Immature natural killer cell (primary cell): ENCODE measurements around the gene PMVK. TPM values are rescaled to one million over a fixed set of nuclear protein-coding genes. Genes with fewer than 3 reads are reported as not detected.
A peak's percentile ranks its signal among the peaks of the same experiment; 100 is the strongest.
"Not testable (repeated sequence)": the region's sequence is repeated elsewhere in the genome, so short reads cannot be mapped to it uniquely, and the experiment has no call there.

Source experiments
- DNase-seq, 3 donors: peaks; one replicate each; pipeline ENCODE4 v3.0.0; 2022; ENCODE audit warnings: mixed read lengths in 1 of 3
- H3K27ac Mint-ChIP-seq, 6 donors: one replicate each; pipeline ENCODE4 v1.8.0; 2020; ENCODE audit warnings: mixed read lengths in 6 of 6, mild to moderate bottlenecking in 5 of 6, inconsistent platforms in 4 of 6, moderate library complexity in 3 of 6
- H3K27me3 Mint-ChIP-seq, 3 donors: one replicate each; pipeline ENCODE4 v1.8.0; 2020 to 2021; ENCODE audit warnings: low read depth in 3 of 3, mild to moderate bottlenecking in 3 of 3, mixed read lengths in 3 of 3, moderate library complexity in 3 of 3, inconsistent platforms in 1 of 3
- H3K36me3 Mint-ChIP-seq, 3 donors: one replicate each; pipeline ENCODE4 v1.8.0; 2020; ENCODE audit warnings: mixed read lengths in 3 of 3, inconsistent platforms in 2 of 3, mild to moderate bottlenecking in 2 of 3
- H3K4me1 Mint-ChIP-seq, 2 donors: one replicate each; pipeline ENCODE4 v1.8.0; 2020; ENCODE audit warnings: inconsistent platforms in 2 of 2, mild to moderate bottlenecking in 2 of 2, mixed read lengths in 2 of 2, moderate library complexity in 1 of 2
- H3K4me3 Mint-ChIP-seq, 5 donors: one replicate each; pipeline ENCODE4 v1.8.0; 2020; ENCODE audit warnings: mild to moderate bottlenecking in 5 of 5, mixed read lengths in 5 of 5, inconsistent platforms in 3 of 5, moderate library complexity in 3 of 5
- H3K9me3 Mint-ChIP-seq, 6 donors: one replicate each; pipeline ENCODE4 v1.8.0; 2020; ENCODE audit warnings: mild to moderate bottlenecking in 6 of 6, mixed read lengths in 6 of 6, inconsistent platforms in 4 of 6, moderate library complexity in 3 of 6
- polyA plus RNA-seq, 3 donors: library from polyadenylated mRNA; unstranded; fragments of 300-500 nt; fragmentation: Illumina TruSeq; gene quantifications; one replicate each; pipeline ENCODE4 v1.2.3, GENCODE V29; 2021

The PMVK gene
- polyA plus RNA-seq, 3 donors from 2014 or later: 52.5 to 53.8 (median 53.6) TPM

DNA sequence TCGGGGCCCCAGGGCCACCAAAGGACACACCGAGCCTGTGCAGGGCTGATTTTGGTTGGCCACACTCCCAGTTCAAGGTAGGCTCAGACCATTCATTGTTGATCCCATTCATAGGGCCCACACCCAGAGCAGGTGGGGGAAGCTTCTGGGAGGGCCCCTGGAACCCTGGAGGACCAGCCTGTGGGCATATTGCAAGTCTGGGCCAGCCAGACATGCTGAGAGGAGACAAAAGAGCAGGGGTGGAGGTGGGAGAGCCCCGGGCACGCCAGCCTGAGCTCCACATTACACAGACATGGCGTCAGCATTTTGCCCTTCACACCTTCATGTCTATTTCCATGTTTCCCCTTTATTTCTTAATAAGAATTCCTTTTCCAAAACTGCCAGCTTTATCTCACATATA, 25.7 kb downstream of the PMVK start:
- no peak overlapping the region for H3K4me3 Mint-ChIP-seq
- no peaks in the 10 kb centered on the region for H3K9me3 Mint-ChIP-seq
- H3K27ac Mint-ChIP-seq: no peak overlapping the region
- H3K4me1 Mint-ChIP-seq: no peaks in the 10 kb centered on the region
- no peak for DNase-seq
- peaks cover 0 to 3% (median 1%) of the 10 kb centered on the region in 3 donors for H3K27me3 Mint-ChIP-seq
- H3K36me3 Mint-ChIP-seq: peaks cover 0 to 9% (median 0%) of the 10 kb centered on the region in 3 donors

DNA sequence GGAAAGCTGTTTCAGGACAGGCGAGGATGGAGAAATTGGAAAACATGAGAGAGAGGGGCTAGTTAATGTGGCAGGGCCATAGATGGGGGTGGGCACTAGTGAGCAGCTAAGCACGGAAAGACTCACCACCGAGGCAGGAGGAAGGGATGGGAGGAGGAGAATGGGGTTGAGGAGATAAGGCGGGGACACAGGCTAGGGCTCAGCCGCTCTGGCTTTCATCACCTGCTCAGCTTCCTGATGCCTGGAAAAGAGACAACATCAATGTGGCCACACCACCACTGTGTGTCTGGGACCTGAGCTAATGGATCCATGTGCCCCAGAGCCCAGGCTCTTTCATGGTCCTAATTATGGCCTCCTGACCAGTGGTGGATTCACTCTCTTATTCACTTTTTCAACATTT, 27.6 kb downstream of the PMVK start:
- Mint-ChIP-seq H3K4me3 (no peak overlapping the region), H3K4me1 (no peaks in the 10 kb centered on the region), H3K36me3 (peaks cover 0 to 5% (median 0%) of the 10 kb centered on the region in 3 donors), H3K27me3 (peaks cover 0 to 3% (median 2%) of the 10 kb centered on the region in 3 donors), H3K27ac (no peak overlapping the region), H3K9me3 (no peaks in the 10 kb centered on the region)
- no peak for DNase-seq

DNA sequence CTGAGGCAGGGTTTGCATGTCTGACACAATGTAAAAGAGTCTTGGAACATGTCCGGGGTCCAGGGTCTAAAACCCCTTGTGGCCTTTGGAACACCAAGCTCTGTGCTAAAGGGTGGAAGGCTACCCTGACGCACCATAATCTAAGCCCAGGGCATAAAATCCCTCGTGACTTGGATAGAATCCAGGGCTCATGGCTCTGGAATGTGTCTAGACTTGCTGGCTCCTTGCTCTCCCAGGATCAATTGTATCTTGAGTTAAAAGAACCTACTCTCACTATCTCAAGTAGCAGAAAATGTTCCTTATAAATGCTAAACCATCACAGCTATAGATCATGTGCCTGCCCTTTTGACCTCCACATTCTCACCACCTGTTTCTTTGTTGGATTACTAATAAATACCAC, 28.4 kb downstream of the PMVK start:
- H3K9me3 Mint-ChIP-seq, H3K4me1 Mint-ChIP-seq, DNase-seq, H3K27me3 Mint-ChIP-seq, H3K36me3 Mint-ChIP-seq, H3K27ac Mint-ChIP-seq, H3K4me3 Mint-ChIP-seq: not testable (repeated sequence)

DNA sequence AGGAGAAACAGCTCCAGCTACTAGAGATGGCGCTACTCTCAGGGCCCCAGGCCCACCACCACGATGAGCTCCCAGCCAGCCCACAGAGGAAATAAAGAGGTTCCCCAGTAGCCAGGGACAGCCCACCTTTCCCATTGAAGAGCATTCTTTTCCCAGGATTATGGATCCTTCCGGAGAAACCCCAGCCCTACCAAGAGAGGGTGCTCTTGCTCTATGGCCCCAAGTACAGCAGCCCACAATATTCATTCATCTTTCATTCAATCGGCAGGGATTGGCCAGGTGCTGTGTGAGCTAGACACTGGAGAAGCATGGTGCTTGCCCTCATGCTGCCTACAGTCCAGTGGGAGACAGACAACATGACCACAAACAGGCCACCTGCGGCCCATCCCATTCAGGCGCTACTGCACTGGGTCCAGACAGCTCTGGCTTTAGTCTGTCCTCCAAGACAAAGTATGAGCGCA, 29.9 kb downstream of the PMVK start:
- Mint-ChIP-seq H3K36me3 (peaks cover 0 to 5% (median 0%) of the 10 kb centered on the region in 3 donors), H3K27ac (no peak overlapping the region), H3K27me3 (peaks cover 0 to 4% (median 3%) of the 10 kb centered on the region in 3 donors), H3K4me3 (no peak overlapping the region), H3K4me1 (no peaks in the 10 kb centered on the region), H3K9me3 (no peaks in the 10 kb centered on the region)
- DNase-seq: peak in 1 of 3 donors; percentile 2

DNA sequence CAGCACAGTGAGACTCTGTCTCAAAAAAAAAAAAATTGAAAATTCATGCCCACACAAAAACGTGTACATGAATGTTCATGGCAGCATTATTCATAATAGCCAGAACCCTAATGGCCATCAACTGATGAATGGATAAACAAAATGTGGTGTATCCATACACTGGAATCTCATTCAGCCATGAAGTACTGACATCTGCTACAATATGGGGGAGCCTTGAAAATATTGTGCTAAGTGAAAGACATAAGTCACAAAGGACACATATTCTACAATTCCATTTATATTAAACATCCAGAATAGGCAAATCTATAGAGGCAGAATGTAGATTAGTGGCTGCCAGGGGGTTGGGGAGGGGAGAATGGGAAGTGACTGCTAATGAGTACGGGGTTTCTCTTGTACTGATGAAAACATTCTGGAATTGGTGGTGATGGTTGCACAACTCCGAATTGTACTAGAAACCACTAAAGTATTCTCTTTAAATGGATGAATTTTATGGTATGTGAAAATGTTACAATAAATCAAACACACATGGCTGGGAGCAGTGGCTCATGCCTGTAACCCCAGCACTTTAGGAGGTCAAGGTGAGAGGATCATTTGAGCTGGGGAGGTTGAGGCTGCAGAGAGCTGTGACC, 33.5 kb downstream of the PMVK start:
- H3K27ac Mint-ChIP-seq: no peak overlapping the region
- H3K4me1 Mint-ChIP-seq: no peaks in the 10 kb centered on the region
- no peak overlapping the region for H3K4me3 Mint-ChIP-seq
- H3K36me3 Mint-ChIP-seq: peaks cover 0 to 4% (median 0%) of the 10 kb centered on the region in 3 donors
- DNase-seq: no peak
- no peaks in the 10 kb centered on the region for H3K9me3 Mint-ChIP-seq
- peaks cover 0 to 4% (median 0%) of the 10 kb centered on the region in 3 donors for H3K27me3 Mint-ChIP-seq

DNA sequence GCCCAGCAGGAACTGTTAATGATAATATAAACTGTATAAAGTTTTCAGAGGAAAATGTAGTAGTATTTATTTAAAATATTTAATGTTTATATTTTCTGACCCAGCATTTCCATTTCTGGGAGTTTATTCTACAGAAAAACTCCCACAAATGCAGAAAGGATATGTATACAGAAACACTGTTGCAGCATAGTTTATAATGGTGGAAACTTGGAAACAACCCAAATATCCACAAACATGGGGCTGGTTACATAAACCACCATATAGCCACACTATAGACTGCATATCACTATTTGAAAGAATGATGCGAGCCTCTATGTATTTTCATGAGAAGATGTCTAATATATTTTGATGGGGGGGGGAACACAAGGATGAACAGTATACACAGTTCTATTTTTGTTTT, 34.9 kb downstream of the PMVK start:
- Mint-ChIP-seq H3K4me1 (no peaks in the 10 kb centered on the region), H3K36me3 (no peaks in the 10 kb centered on the region), H3K27ac (no peak overlapping the region), H3K9me3 (no peaks in the 10 kb centered on the region), H3K4me3 (no peak overlapping the region), H3K27me3 (peaks cover 0 to 3% (median 0%) of the 10 kb centered on the region in 3 donors)
- DNase-seq: no peak

DNA sequence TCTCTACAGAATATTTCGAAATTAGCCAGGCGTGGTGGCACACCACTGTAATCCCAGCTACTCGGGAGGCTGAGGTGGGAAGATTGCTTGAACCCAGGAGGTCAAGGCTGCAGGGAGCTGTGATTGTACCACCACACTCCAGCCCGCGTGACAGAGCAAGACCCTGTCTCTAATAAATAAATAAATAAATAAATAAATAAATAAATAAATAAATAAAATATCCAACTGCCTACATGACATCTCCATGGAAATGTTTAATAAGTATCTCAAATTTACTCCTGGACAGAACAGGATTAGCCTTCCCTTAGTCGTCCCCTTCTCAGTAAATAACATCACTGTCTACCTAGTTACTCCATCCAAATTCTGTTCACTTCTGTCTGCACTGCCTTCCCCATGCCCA, 37.5 kb downstream of the PMVK start:
- Mint-ChIP-seq H3K36me3 (no peaks in the 10 kb centered on the region), H3K27me3 (peaks cover 0 to 4% (median 0%) of the 10 kb centered on the region in 3 donors), H3K4me3 (no peak overlapping the region), H3K9me3 (no peaks in the 10 kb centered on the region), H3K4me1 (no peaks in the 10 kb centered on the region), H3K27ac (no peak overlapping the region)
- DNase-seq: no peak

DNA sequence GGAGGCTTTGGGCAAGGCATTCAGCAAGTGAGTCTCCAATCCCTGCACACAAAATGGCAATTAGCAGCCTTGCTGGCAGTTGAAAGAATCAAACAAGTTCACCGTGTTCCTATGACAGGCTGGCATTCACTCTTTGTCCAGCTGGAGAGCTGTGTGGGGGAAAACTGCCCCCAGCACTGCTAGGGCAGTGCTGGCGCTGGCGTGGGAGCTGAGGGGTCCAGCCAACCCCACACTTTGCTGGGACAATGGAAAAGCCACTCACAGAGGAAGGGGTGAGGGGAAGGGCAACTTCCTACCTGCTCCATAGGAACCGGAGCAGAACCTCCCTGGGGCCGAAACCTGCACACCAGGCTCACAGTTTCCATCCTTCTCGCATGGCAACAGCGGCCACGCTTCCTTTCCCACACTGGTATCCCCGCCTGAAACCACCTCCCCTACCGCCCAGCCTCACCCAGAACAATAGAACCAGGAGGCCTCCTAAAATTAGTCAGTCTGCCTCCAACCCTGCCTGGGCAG, 39.7 kb downstream of the PMVK start:
- Mint-ChIP-seq H3K36me3 (no peaks in the 10 kb centered on the region), H3K4me3 (no peak overlapping the region), H3K27ac (no peak overlapping the region), H3K4me1 (no peaks in the 10 kb centered on the region), H3K9me3 (no peaks in the 10 kb centered on the region), H3K27me3 (peaks cover 0 to 1% (median 0%) of the 10 kb centered on the region in 3 donors)
- no peak for DNase-seq

DNA sequence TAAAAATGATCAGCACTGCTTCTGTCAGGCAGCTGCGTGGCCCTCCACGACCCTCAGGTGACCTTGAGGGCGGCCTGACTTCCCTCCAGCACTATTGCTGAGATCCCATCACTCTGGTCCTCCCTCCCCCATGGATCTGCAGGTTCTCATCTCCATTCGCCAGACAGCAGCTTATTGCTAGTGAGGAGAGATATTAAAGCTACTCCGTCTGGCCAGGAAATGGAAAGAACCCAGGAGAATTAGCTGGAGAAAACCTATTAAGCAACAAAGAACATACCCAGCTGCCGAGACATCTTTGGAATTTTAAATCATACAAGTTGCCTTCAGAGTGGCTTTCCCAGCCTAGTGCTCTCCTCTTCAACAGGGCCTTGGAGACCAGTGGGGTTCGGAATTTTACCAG, 40.7 kb downstream of the PMVK start:
- H3K9me3 Mint-ChIP-seq: no peaks in the 10 kb centered on the region
- H3K4me3 Mint-ChIP-seq: no peak overlapping the region
- no peak for DNase-seq
- no peaks in the 10 kb centered on the region for H3K4me1 Mint-ChIP-seq
- H3K27me3 Mint-ChIP-seq: peaks cover 0 to 4% (median 0%) of the 10 kb centered on the region in 3 donors
- no peak overlapping the region for H3K27ac Mint-ChIP-seq
- no peaks in the 10 kb centered on the region for H3K36me3 Mint-ChIP-seq

DNA sequence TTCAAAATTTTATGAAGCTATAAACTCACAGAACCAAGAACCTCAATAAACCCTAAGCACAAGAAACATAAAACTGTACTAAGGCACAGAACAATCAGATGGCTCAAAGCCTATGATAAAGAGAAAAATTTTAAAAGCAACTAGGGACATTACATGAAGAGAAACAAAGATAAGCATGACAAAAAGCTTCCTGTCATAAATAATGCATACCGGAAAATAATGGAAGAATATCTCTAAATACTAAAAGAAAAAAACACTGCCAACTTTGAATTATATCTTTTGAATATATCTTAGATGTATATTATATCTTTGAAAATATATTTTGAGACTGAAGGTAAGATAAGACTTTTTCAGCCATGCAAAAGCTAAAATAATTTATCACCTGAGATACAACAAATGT, 45.1 kb downstream of the PMVK start:
- peaks cover 0 to 8% (median 0%) of the 10 kb centered on the region in 3 donors for H3K27me3 Mint-ChIP-seq

DNA sequence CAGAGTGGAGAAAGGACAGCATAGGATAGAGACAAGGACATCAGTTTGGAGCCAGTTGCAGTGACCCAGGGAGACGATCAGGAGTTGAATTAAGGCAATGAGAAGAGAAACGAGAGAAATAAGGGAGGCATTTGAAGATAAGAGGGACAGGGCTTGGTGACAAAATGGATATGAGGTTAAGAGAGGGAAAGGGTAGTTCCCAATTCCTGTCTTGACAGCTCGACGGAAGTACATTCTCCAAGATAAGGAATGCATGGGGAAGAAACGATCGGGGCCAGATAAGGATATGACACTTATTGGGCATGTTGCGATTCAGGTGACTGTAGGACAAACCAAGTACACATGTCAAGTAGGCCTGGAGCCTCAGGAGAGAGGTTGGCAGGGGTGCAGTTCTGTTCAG, 47.8 kb downstream of the PMVK start:
- DNase-seq: no peak
- H3K4me1 Mint-ChIP-seq: no peaks in the 10 kb centered on the region
- H3K9me3 Mint-ChIP-seq: no peaks in the 10 kb centered on the region
- H3K4me3 Mint-ChIP-seq: no peak overlapping the region
- peaks cover 0 to 8% (median 0%) of the 10 kb centered on the region in 3 donors for H3K27me3 Mint-ChIP-seq
- H3K27ac Mint-ChIP-seq: no peak overlapping the region
- no peaks in the 10 kb centered on the region for H3K36me3 Mint-ChIP-seq

More for the DNA sequence above, 45.1 kb downstream of the PMVK start:
- no peaks in the 10 kb centered on the region for H3K9me3 Mint-ChIP-seq
- no peak for DNase-seq
- no peaks in the 10 kb centered on the region for H3K4me1 Mint-ChIP-seq
- H3K27ac Mint-ChIP-seq: no peak overlapping the region
- no peak overlapping the region for H3K4me3 Mint-ChIP-seq
- H3K36me3 Mint-ChIP-seq: no peaks in the 10 kb centered on the region

DNA sequence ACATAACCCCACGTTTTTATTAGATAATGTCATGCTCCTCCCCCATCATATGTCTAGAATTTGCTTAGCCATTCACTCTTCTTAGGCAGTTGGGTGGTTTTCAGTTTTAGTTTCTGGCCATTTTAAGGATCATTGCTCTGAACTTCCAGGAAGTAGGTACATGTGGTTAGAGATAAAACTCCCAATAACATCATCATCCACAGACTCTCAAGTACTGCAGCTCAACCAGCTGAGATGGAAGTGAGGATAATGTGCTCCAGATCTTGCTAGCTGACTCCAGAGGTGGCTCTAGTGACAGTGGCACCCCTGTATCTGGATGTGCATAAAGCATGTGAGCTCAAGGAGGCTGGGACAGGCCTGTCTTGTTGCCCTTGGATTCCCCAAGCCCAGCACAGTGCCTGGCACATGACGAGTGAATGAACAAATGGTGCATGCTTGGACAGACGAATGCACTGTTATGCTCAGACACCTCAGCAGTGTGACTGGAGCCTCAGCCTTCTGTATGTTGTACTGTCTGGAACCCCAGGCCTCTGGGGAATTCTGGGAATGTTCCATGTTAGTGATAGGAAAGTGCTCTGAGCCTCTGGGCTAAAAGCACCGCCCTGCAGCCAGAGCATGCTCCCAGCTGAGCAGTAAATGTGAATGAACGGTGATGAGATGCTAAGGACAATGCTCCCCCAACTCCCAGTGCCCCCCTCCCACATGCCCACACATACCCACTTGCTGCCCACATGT, 50.1 kb downstream of the PMVK start:
- no peak overlapping the region for H3K4me3 Mint-ChIP-seq
- peaks cover 0 to 8% (median 0%) of the 10 kb centered on the region in 3 donors for H3K27me3 Mint-ChIP-seq
- no peak for DNase-seq
- no peaks in the 10 kb centered on the region for H3K36me3 Mint-ChIP-seq
- no peaks in the 10 kb centered on the region for H3K9me3 Mint-ChIP-seq
- H3K4me1 Mint-ChIP-seq: no peaks in the 10 kb centered on the region
- H3K27ac Mint-ChIP-seq: no peak overlapping the region

DNA sequence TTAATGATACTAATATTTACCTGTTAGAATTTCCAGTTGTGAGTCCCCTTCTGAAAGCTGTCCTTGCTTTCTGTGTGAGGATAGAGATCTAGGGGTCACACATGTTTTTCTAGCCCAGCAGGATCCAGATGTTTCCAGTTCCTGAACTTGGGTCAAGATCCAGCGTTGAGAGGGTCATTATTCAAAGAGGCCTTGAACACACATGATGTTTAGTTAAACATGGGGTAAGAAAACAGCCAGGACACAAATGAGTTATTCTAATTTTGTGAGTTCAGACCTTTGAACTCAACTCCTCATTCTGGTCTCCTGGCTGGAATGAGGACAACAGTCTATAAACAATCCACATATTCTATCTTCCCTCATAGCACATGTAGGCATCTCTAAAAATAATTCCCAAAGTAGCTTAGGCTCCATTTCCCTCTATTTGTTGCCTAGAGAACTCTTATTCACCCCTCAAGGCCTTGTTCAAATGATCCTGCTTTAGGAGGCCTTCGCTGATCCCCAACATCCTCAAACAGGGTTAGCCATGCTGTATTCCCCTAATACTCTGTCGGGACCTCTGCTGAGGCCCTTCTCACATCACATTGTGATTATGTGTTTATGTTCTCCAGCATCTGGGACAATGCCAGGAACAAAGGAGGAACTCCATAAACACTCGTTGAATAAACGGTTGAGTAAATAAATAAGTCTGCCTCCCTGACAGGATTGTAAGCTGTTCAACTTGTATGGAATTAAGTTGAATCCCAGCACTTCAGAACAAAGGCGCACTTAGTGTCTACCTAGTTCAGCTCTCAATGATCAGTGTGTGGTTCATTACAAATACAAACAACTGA, 51.4 kb downstream of the PMVK start:
- Mint-ChIP-seq H3K9me3 (no peaks in the 10 kb centered on the region), H3K36me3 (no peaks in the 10 kb centered on the region), H3K4me1 (no peaks in the 10 kb centered on the region), H3K27ac (no peak overlapping the region), H3K4me3 (no peak overlapping the region), H3K27me3 (peaks cover 0 to 5% (median 2%) of the 10 kb centered on the region in 3 donors)
- DNase-seq: no peak
